SK-N-SH (cell line): ENCODE measurements around the gene FOXRED1.
A peak's percentile ranks its signal among the peaks of the same experiment; 100 is the strongest.

Source experiments
- CTCF ChIP-seq: fragments of 200-600 bp; sonication (generic); IDR thresholded peaks from 2 replicates; pipeline ENCODE4 v1.6.1; 2017; ENCODE audit warnings: antibody characterized with exemption, mild to moderate bottlenecking, moderate library complexity
- EZH2phosphoT487 ChIP-seq: fragments of 200-600 bp; sonication (generic); IDR thresholded peaks from 2 replicates; pipeline ENCODE4 v1.6.1; 2017; ENCODE audit warnings: low read depth, mixed run types, mild to moderate bottlenecking, antibody characterized with exemption, moderate library complexity, borderline replicate concordance
- FOXM1 ChIP-seq: IDR thresholded peaks from 2 replicates; pipeline ENCODE4 v1.4.0; 2012; ENCODE audit warnings: low read depth, mild to moderate bottlenecking
- RAD21 ChIP-seq: IDR thresholded peaks from 2 replicates; pipeline ENCODE4 v1.6.1; 2012; ENCODE audit warnings: mild to moderate bottlenecking, low read length
- RFX5 ChIP-seq: IDR thresholded peaks from 2 replicates; pipeline ENCODE4 v1.6.1; 2012; ENCODE audit warnings: mild to moderate bottlenecking, improper control_type of control experiment, low read length
- TAF1 ChIP-seq: IDR thresholded peaks from 2 replicates; pipeline ENCODE4 v1.6.1; 2012; ENCODE audit warnings: low read depth, mild to moderate bottlenecking, low read length, moderate library complexity, borderline replicate concordance

GRCh38 chr11:126282736-126283591, 14.0 kb downstream of the FOXRED1 start, which contains the start of gene TIRAP:
- TF ChIP-seq EZH2phosphoT487 (no peak), CTCF (no peak), FOXM1 (no peak), RAD21 (no peak), RFX5 (no peak), TAF1 (peak; percentile 62; the same call in 1 of the 2 replicates)
